Measurements from ENCODE around the gene NUDT8. TPM values are rescaled to one million over a fixed set of nuclear protein-coding genes. Genes with fewer than 3 reads are reported as not detected.
"Not testable (repeated sequence)": the region's sequence is repeated elsewhere in the genome, so short reads cannot be mapped to it uniquely, and the experiment has no call there.

The NUDT8 gene
- total and polyA plus RNA-seq, 2 experiments from 2014 or later, result 13.6 to 28.7 TPM

- Histone ChIP-seq H3K27ac (no peak overlapping the region), H3K27me3 (no peaks in the 10 kb centered on the region), H3K4me3 (no peak overlapping the region), H3K9me3 (ENCODE audit: low read depth) (no peaks in the 10 kb centered on the region), H2AFZ (no peak overlapping the region), H3K79me2 (no peaks in the 10 kb centered on the region), H3K4me2 (no peak overlapping the region), H3K9me2 (replicated peaks; ENCODE audit: insufficient read depth) (no peaks in the 10 kb centered on the region), H3K36me3 (replicated peaks; ENCODE audit: insufficient read depth, low read depth) (no peaks in the 10 kb centered on the region), H3K4me1 (ENCODE audit: insufficient read depth) (no peaks in the 10 kb centered on the region), H4K20me1 (ENCODE audit: insufficient read depth, poor library complexity, severe bottlenecking) (no peaks in the 10 kb centered on the region)
- no peak for TF ChIP-seq EZH2 (IDR thresholded peaks at IDR 0.05; ENCODE audit: borderline replicate concordance)
- TF ChIP-seq CTCF (IDR thresholded peaks at IDR 0.05; ENCODE audit: poor library complexity), result peak; percentile 68
- TF ChIP-seq EZH2phosphoT487 (IDR thresholded peaks at IDR 0.05; ENCODE audit: low read depth, severe bottlenecking, unreplicated experiment), result no peak
- peak; percentile 79 for DNase-seq (ENCODE audit: low spot score)
- WGBS (ENCODE audit: low lambda C conversion rate, missing lambda C conversion rate), result 53% methylated on average over 23 of the region's 23 CpGs
These were observed 10.5 kb upstream of the NUDT8 start for GRCh38 chr11:67640021-67640757.

GRCh38 chr11:67639438-67639859 lies 9.7 kb upstream of the NUDT8 start, which contains the start of gene TBX10:
TBX10 (minus strand) TSS chr11:67639763; CDS start chr11:67639472, 291 bp downstream.
- TF ChIP-seq EZH2 (IDR thresholded peaks at IDR 0.05; ENCODE audit: borderline replicate concordance) (no peak), EZH2phosphoT487 (IDR thresholded peaks at IDR 0.05; ENCODE audit: low read depth, severe bottlenecking, unreplicated experiment) (no peak), CTCF (IDR thresholded peaks at IDR 0.05; ENCODE audit: poor library complexity) (no peak)
- H3K27me3 ChIP-seq, result no peaks in the 10 kb centered on the region
- no peak for DNase-seq (ENCODE audit: low spot score)
- no peaks in the 10 kb centered on the region for H4K20me1 ChIP-seq (ENCODE audit: insufficient read depth, poor library complexity, severe bottlenecking)
- H3K27ac ChIP-seq, result no peak within 1 kb of the TSS
- H3K9me2 ChIP-seq (replicated peaks; ENCODE audit: insufficient read depth), result no peaks in the 10 kb centered on the region
- H3K36me3 ChIP-seq (replicated peaks; ENCODE audit: insufficient read depth, low read depth), result no peaks in the 10 kb centered on the region
- H3K9me3 ChIP-seq (ENCODE audit: low read depth), result no peaks in the 10 kb centered on the region
- H3K4me1 ChIP-seq (ENCODE audit: insufficient read depth), result no peaks in the 10 kb centered on the region
- H3K4me3 ChIP-seq, result no peak within 1 kb of the TSS
- WGBS (ENCODE audit: low lambda C conversion rate, missing lambda C conversion rate), result 88% methylated on average over 14 of the region's 18 CpGs
- H3K79me2 ChIP-seq, result no peaks in the 10 kb centered on the region
- no peak within 1 kb of the TSS for H2AFZ ChIP-seq
- H3K4me2 ChIP-seq, result no peak within 1 kb of the TSS

- Histone ChIP-seq H3K4me2 (no peak overlapping the region), H3K36me3 (replicated peaks; ENCODE audit: insufficient read depth, low read depth) (no peaks in the 10 kb centered on the region), H3K4me1 (ENCODE audit: insufficient read depth) (no peaks in the 10 kb centered on the region), H3K9me2 (replicated peaks; ENCODE audit: insufficient read depth) (no peaks in the 10 kb centered on the region), H3K4me3 (no peak overlapping the region), H3K79me2 (no peaks in the 10 kb centered on the region), H3K9me3 (ENCODE audit: low read depth) (no peaks in the 10 kb centered on the region), H3K27me3 (no peaks in the 10 kb centered on the region), H3K27ac (no peak overlapping the region), H4K20me1 (ENCODE audit: insufficient read depth, poor library complexity, severe bottlenecking) (no peaks in the 10 kb centered on the region), H2AFZ (no peak overlapping the region)
- 92% methylated on average over 23 of the region's 24 CpGs for whole genome bisulfite sequencing (ENCODE audit: low lambda C conversion rate, missing lambda C conversion rate)
- TF ChIP-seq CTCF (IDR thresholded peaks at IDR 0.05; ENCODE audit: poor library complexity) (no peak), EZH2 (IDR thresholded peaks at IDR 0.05; ENCODE audit: borderline replicate concordance) (no peak), EZH2phosphoT487 (IDR thresholded peaks at IDR 0.05; ENCODE audit: low read depth, severe bottlenecking, unreplicated experiment) (no peak)
- DNase-seq (ENCODE audit: low spot score), result no peak
These were observed 9.0 kb upstream of the NUDT8 start for GRCh38 chr11:67638535-67639437.

GRCh38 chr11:67637441-67637840 lies 7.7 kb upstream of the NUDT8 start:
- H3K4me2 ChIP-seq; H3K27ac ChIP-seq; H3K9me3 ChIP-seq (ENCODE audit: low read depth); H4K20me1 ChIP-seq (ENCODE audit: insufficient read depth, poor library complexity, severe bottlenecking); H3K36me3 ChIP-seq (replicated peaks; ENCODE audit: insufficient read depth, low read depth); H3K27me3 ChIP-seq; DNase-seq (ENCODE audit: low spot score); H2AFZ ChIP-seq; H3K79me2 ChIP-seq; H3K4me1 ChIP-seq (ENCODE audit: insufficient read depth); H3K9me2 ChIP-seq (replicated peaks; ENCODE audit: insufficient read depth); H3K4me3 ChIP-seq: not testable (repeated sequence)
- WGBS (ENCODE audit: low lambda C conversion rate, missing lambda C conversion rate), result 94% methylated on average over 3 of the region's 3 CpGs

Data from hepatocyte (in vitro differentiated cells).